Stimulated activated CD8-positive, alpha-beta memory T cell treated with anti-CD3 and anti-CD28 coated beads, Interleukin-15, amount 100 ng/mL, for 48 hours (primary cell): ENCODE data around the gene RPS21.
"Not testable (repeated sequence)": the region's sequence is repeated elsewhere in the genome, so short reads cannot be mapped to it uniquely, and the experiment has no call there.

ENCODE experiments used
- DNase-seq, 2 donors: peaks; one replicate each; pipeline ENCODE4 v3.0.0-alpha.2; 2020; ENCODE audit warnings: low read depth in 2 of 2

RPS21 gene

GRCh38 chr20:62425281-62426058, 38.6 kb downstream of the RPS21 start:
- DNase-seq, result no peak

- not testable (repeated sequence) for DNase-seq
Observed at GRCh38 chr20:62426059-62426348, 39.1 kb downstream of the RPS21 start.

- no peak for DNase-seq
Observed at GRCh38 chr20:62426699-62427131, 39.8 kb downstream of the RPS21 start.

- DNase-seq, result no peak
Observed at GRCh38 chr20:62427172-62428001, 40.5 kb downstream of the RPS21 start, which contains the start of gene RBBP8NL. Gene RBBP8NL (minus strand): TSS chr20:62427539. CDS start chr20:62419647, 7,892 bp downstream.

GRCh38 chr20:62428002-62428372, 41.1 kb downstream of the RPS21 start:
- DNase-seq, result no peak

DNA sequence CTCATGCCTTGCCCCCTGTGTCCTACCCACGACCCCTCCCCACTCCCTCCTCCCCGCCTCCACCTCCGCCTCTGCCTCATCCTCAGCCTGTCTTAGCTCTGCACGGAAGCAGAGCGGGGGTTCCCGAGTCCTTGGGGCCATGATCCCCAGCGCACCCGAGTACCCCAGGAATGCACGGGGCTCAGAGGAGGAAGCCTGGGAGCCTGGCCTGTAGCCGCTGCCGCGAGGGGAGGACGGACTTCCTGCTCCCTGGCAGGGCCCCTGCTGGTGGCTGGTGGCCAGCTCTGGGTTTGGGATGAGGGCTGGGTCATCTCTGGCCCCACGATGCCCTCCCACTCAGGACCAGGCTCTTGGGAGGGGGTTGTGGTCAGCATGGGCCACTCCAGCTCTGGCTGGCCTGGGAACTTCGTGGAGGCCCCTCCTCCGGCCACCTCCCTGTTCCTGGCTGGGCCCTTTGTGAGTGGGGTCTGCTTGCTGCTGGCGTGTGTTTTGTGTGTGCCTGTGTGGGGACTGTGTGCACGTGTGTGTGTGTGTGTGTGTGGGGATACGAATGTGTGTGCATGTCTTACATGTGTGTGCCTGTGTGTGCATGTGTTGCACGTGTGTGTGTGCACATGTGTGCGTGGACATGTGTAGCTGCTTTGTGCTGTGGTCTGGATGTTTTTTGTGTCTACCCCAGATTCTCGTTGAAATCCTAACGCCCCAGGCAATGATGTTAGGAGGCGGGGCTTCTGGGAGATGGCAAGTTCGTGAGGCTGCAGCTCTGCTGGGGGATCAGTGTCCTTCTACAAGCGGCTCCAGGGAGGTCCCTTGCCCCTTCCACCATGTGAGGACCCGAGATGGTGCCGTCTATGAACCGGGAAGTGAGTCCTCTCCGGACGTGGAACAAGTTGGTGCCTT, 41.7 kb downstream of the RPS21 start:
- DNase-seq, result no peak

GRCh38 chr20:62429455-62430310, 42.8 kb downstream of the RPS21 start:
- DNase-seq, result no peak

DNA sequence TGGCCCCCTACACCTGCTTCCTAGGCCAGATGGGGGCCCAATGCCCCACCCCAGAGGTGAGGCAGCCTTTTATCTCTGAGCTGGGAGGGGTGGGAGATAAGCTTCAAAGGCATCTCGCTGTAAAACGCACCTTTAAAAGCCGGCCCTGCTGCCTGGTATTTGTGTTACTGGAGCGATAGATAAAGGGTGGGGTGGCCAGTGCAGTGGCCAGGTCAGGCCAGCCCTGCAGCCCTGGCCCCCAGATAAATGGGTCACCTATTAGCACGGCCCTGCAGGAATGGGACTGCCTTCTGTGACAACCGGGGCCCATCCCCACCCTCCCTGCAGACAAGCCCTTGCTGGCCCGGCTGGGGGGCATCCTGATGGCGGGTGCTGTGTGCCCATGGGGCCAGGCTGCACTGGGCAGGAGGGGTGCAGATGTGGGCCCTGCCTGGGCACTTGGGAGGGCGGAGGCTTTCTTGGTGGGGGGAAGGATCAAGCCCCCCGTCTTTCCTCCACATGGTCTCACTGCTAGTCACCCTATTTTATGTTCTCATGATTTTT, 43.5 kb downstream of the RPS21 start:
- DNase-seq, result no peak

GRCh38 chr20:62430866-62431447, 44.1 kb downstream of the RPS21 start:
- no peak for DNase-seq

DNA sequence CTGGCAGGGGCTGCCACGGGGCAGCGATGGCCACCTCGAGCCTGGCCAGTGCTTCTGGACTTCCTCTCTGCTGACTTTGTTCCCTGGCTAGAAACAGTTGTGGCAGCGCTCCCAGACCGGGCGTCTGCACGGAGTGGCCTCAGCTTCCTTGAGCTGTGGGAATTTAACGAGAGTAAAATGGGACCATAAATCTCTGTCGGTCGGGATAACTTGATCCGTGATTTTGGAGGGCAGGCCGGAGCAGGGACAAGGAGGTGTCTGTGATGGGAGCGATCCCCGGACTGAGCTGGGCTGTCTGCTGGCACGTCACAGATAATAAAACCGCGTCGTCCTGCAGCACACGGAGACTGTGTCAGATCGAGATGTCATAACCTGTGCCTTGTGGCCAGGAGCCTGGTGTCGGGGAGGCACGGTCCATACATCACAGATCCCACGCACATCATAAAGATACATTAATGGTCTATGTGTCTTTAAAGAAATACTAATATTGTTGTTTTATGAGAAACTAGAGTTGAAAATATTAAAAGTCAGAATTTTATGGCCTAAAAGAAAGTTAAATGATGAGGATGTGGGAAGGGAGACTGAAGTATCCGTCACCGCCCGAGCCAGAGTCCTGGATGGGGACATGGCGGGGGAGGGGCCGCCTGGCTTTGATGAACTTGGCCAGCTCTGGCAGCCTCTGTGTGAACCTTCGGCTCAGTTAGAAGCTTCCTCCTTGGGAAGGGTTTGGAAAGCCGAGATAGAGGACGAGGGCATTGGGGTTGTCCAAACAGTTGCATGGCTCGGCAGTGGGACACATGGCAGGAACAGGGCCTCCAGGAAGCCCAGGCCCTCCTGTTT, 47.0 kb downstream of the RPS21 start:
- no peak for DNase-seq

GRCh38 chr20:62436692-62437091, 49.8 kb downstream of the RPS21 start:
- no peak for DNase-seq

- no peak for DNase-seq
Observed at GRCh38 chr20:62437496-62437895, 50.6 kb downstream of the RPS21 start.

DNA sequence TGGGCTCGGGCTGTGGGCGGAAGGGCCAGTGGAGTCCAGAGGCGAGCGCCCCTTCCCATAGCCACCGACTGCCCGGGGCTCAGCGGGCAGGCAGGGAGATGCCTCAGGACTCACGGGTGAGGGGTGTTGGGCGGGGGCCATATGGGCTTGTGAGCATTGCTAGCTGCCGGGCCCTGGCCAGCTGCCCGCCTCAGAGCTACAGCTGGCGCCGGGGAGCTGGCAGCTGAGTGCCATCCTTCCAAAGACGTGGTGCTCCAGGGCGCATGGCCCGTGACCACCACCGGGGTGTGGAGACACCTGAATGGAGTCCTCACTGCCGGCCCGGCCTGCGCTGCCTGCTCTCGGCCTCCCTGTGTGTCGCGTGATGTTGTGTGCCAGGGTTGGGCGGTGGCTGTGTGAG, 51.0 kb downstream of the RPS21 start:
- DNase-seq, result no peak
